Stimulated activated naive CD4-positive, alpha-beta T cell treated with Interleukin-2 at 50 U/mL for 16 hours (primary cell): ENCODE results near the gene SSC5D.

Experiments
- DNase-seq: peaks from one replicate; lab custom pipeline; 2025; lab: John Stamatoyannopoulos, UW

Gene SSC5D

DNA sequence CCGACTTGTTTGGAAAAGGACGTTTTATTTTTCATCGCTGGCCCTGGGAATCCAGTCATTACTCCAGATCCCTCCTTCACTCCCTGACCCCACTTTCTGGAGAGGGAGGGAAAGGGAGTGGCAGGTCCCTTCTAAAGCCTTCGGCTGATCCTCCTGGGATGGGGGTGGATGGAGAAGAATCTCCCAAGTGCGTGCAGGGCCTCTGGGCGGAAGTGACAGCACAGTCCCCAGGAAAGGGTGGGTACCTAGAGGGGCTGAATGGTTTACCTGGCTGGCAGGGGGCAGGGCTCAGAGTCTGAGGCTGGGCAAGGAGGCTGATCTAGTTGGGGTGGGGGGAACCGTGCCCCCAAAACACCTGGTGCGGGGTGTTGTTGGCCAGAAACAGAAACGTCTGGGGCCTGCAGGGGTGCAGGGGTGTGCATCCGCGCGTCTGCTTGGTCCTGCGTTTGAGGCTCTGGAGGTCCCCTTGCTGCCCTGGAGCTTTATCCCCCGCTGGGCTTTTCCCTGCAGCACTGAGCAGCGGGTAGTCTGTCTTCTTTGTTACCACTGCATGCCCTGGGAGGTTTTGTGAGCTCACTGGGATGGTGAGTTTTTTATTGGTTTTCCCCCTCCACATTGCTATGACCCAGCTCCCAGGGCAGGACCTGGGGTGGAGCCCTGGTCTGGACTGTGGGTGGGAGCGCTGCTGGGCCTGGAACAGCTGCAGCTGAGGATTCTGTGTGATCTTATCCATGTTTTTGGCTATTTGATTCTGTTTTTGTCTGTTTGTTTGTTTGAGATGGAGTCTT lies 14.8 kb upstream of the SSC5D start:
- DNase-seq, result no peak

GRCh38 chr19:55474269-55475265 lies 13.7 kb upstream of the SSC5D start:
- no peak for DNase-seq

DNA sequence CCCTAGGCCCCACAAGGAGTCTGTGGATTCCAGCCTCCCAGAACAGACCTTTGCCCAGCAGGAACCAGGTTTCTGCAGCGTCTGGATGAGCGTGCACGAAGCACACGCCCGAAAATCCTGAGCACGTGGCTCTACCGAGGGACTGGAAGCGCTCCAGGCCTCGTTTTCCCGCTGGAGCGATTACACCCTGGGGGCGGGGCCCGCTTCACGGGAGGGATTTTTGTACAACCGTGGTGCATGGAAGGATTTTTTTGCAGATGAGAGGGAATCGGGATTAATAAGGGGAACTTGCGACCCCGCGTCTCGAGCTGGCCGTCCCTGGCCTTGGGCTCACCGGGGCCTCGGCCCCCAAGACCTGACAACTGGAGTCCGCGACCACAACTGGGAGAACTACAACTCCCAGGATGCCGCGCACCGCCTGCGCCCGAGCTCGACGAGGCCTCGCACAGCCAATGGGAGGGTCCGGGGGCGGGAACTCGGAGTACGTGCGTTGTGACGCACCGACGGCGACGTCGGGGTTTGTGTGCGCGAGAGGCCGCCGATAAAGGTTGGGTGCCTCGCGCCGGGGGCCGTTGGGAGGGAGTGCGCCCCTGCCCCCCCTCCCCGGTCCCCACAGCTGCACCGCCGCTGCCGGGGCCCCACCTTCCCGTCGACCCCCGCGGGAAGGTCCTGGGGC lies 12.0 kb upstream of the SSC5D start, which contains the start of gene ZNF628:
TSS of gene ZNF628 (plus strand) at position 518 of the 676 bp plus-strand sequence. CDS start 3,294 bp downstream, outside the sequence.
- DNase-seq, result peak; percentile 98

DNA sequence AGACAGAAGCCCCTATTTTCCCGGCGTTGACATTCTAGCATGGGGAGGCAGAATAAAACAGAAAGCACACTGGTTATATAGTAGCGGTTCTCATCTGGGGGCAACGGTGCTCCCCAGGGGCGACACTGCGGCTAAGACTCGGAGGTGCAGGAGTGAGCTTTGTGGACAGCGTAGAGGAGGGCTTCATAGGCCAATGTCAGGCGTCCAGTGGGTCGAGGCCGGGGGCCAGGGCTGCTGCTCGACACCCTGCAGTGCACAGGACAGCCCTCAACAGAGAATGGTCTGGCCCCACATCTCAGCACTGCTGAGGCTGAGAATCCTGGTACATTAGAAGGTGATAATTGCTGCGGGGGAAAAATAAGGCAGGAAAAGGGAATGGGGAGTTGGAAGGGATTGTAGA lies 10.3 kb upstream of the SSC5D start:
- no peak for DNase-seq

GRCh38 chr19:55478364-55478763 lies 9.9 kb upstream of the SSC5D start:
- no peak for DNase-seq

DNA sequence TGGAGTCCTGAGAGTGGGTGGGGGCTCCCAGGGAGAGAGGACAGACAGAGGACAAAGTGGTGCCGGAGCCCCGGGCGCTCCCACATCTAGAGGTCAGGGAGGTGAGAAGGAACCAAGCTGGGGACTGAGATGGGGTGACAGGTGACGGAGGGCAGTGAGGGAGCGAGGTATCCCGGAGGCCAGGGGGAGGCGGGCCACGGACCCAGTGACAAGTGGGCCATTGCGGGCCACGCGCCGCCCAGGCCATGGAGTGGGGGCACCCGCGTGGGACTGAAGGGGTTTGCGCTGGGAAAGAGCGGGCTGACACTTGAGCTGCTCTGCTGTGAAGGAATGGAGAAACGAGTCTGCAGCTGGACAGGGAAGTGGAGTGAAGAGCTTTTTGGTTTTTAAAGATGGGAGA lies 9.2 kb upstream of the SSC5D start:
- DNase-seq, result no peak

- no peak for DNase-seq
Measured at GRCh38 chr19:55479451-55480230, 8.6 kb upstream of the SSC5D start.

DNA sequence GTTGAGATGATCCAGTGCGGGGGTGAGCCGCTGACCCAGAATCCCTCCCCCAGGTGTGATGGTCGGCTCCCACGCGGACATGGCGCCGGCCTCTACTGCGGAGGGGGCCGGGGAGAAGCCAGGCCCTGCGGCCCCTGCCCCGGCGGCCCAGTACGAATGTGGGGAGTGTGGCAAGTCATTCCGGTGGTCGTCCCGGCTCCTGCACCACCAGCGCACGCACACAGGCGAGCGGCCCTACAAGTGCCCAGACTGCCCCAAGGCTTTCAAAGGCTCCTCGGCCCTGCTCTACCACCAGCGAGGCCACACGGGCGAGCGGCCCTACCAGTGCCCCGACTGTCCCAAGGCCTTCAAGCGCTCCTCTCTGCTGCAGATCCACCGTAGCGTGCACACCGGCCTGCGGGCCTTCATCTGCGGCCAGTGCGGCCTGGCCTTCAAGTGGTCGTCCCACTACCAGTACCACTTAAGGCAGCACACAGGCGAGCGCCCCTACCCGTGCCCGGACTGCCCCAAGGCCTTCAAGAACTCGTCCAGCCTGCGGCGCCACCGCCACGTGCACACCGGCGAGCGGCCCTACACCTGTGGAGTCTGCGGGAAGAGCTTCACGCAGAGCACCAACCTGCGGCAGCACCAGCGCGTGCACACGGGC lies 7.0 kb upstream of the SSC5D start:
- DNase-seq, result no peak

DNA sequence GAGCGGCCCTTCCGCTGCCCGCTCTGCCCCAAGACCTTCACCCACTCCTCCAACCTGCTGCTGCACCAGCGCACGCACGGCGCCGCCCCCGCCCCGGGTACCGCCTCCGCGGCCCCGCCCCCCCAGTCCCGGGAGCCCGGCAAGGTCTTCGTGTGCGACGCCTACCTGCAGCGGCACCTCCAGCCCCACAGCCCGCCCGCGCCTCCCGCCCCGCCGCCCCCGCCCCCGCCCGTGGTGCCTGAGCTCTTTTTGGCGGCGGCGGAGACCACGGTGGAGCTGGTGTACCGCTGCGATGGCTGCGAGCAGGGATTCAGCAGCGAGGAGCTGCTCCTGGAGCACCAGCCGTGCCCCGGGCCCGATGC lies 6.5 kb upstream of the SSC5D start:
- no peak for DNase-seq

DNA sequence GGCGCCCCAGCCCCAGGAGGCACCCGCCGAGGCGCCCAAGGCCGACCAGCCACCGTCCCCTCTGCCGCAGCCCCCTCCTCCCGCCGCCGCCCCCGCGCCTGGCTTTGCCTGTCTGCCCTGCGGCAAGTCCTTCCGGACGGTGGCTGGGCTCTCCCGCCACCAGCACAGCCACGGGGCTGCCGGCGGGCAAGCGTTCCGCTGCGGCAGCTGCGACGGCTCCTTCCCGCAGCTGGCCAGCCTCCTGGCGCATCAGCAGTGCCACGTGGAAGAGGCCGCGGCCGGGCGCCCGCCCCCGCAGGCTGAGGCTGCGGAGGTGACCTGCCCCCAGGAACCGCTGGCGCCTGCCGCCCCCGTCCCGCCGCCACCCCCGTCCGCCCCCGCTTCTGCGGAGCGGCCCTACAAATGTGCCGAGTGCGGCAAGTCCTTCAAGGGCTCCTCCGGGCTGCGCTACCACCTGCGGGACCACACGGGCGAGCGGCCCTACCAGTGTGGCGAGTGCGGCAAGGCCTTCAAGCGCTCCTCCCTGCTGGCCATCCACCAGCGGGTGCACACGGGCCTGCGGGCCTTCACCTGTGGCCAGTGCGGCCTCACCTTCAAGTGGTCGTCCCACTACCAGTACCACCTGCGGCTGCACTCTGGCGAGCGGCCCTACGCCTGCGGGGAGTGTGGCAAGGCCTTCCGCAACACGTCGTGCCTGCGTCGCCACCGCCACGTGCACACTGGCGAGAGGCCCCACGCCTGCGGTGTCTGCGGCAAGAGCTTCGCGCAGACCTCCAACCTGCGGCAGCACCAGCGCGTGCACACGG lies 5.9 kb upstream of the SSC5D start:
- no peak for DNase-seq

- DNase-seq, result no peak
Measured at GRCh38 chr19:55482967-55483705, 5.1 kb upstream of the SSC5D start.

DNA sequence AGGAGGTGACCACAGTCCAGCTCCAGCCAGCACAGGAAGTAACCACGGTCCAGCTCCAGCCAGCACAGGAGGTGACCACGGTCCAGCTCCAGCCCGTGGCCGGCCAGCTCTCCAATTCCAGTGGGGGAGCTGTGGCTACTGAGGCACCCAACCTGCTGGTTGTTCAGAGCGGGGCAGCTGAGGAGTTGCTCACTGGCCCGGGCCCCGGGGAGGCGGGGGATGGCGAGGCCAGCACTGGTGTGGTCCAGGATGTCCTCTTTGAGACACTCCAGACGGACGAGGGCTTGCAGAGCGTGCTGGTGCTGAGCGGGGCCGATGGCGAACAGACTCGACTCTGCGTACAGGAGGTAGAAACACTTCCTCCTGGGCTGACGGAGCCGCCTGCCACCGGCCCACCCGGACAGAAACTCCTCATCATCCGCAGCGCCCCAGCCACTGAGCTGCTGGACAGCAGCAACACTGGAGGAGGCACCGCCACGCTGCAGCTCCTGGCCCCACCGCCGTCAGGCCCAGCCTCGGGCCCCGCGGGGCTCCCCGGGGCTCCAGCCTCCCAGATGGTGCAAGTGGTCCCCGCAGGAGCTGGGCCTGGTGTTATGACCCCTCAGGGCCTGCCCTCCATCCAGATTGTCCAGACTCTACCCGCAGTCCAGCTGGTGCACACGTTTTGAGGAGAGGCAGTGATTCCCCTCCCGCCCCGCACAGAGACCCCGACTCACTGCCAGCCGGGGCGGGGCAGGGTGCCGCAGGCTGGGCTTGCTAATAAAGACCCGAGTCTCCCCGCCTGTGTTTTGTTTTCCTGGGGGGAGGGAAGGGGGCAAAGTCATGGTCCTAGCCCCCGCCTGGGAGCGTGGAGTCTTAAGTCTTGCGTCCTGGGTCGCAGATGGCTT lies 4.3 kb upstream of the SSC5D start:
- DNase-seq, result no peak

- DNase-seq, result peak; percentile 52
Measured at GRCh38 chr19:55484593-55485438, 3.4 kb upstream of the SSC5D start, which contains the start of gene NAT14. TSS of gene NAT14 (plus strand) at chr19:55485188. CDS start at chr19:55485709, 521 bp downstream.

- DNase-seq, result no peak
Measured at GRCh38 chr19:55485439-55486011, 2.7 kb upstream of the SSC5D start.

DNA sequence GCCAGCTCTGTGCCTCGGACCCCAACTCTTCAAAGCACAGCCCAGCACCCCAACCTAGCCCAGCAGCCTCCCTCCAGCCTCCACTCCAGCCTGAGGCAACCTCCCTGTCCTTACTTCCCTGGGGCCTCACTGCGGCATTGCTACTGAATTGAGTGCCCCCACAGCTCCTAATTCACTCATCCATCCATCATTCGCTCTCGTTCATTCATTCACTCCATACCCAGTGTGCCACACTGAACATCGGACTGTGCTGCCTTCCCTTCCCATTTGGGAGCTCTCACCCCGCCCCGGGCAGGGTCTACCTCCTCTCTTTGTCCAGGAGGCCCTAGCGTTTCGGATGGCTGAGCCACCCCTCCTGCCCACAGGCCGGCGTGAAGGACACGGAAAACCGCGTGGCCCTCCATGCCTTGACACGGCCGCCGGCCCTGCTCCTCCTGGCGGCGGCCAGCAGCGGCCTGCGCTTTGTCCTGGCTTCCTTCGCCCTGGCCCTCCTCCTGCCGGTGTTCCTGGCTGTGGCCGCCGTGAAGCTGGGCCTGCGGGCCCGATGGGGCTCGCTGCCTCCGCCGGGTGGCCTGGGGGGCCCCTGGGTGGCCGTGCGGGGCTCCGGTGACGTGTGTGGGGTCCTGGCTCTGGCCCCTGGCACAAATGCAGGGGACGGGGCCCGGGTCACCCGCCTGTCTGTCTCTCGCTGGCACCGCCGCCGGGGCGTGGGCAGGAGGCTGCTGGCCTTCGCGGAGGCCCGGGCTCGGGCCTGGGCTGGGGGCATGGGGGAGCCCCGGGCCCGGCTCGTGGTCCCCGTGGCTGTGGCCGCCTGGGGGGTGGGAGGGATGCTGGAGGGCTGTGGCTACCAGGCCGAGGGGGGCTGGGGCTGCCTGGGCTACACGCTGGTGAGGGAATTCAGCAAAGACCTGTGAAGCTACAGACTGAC lies 1.9 kb upstream of the SSC5D start:
- no peak for DNase-seq
